Smooth muscle cell (in vitro differentiated cells): ENCODE results near the gene FGF21. TPM values are rescaled to one million over a fixed set of nuclear protein-coding genes. Genes with fewer than 3 reads are reported as not detected.

Experiments
- DNase-seq: peaks from one replicate; lab custom pipeline; 2025; ENCODE audit not compliant: unreplicated experiment; lab: John Stamatoyannopoulos, UW
- H2AFZ ChIP-seq: fragments of 200-600 bp; sonication (generic); 2 replicates; pipeline ENCODE4 v1.6.0; 2016; ENCODE audit warnings: antibody characterized with exemption, low read depth, mild to moderate bottlenecking
- H3F3A ChIP-seq: fragments of 200-600 bp; sonication (generic); 2 replicates; pipeline ENCODE4 v1.6.0; 2017; ENCODE audit warnings: antibody characterized with exemption, low read depth
- H3K27ac ChIP-seq: fragments of 200-600 bp; sonication (generic); 2 replicates; pipeline ENCODE4 v1.5.1; 2016; ENCODE audit warnings: low read depth, mild to moderate bottlenecking
- H3K27me3 ChIP-seq: fragments of 200-600 bp; sonication (generic); 2 replicates; pipeline ENCODE4 v1.6.1; 2016; ENCODE audit warnings: low read depth, mild to moderate bottlenecking
- H3K36me3 ChIP-seq: fragments of 200-600 bp; sonication (generic); 2 replicates; pipeline ENCODE4 v1.5.1; 2016; ENCODE audit warnings: low read depth
- H3K4me1 ChIP-seq: fragments of 200-600 bp; sonication (generic); 2 replicates; pipeline ENCODE4 v1.5.1; 2016; ENCODE audit warnings: low read depth
- H3K4me2 ChIP-seq: fragments of 200-600 bp; sonication (generic); 2 replicates; pipeline ENCODE4 v1.6.0; 2016; ENCODE audit warnings: mild to moderate bottlenecking
- H3K4me3 ChIP-seq: fragments of 200-600 bp; sonication (generic); 2 replicates; pipeline ENCODE4 v1.5.1; 2016; ENCODE audit warnings: mild to moderate bottlenecking
- H3K79me2 ChIP-seq: fragments of 200-600 bp; sonication (generic); 2 replicates; pipeline ENCODE4 v1.6.0; 2016; ENCODE audit warnings: low read depth, mild to moderate bottlenecking
- H3K9ac ChIP-seq: fragments of 200-600 bp; sonication (generic); 2 replicates; pipeline ENCODE4 v1.6.0; 2016; ENCODE audit warnings: low read depth
- H3K9me3 ChIP-seq: fragments of 200-600 bp; sonication (generic); replicated peaks from 2 replicates; pipeline ENCODE4 v1.5.1; 2016; ENCODE audit warnings: low read depth
- H4K20me1 ChIP-seq: fragments of 200-600 bp; sonication (generic); 2 replicates; pipeline ENCODE4 v1.6.0; 2016; ENCODE audit warnings: low read depth
- CTCF ChIP-seq: fragments of 200-600 bp; sonication (generic); IDR thresholded peaks from 2 replicates; pipeline ENCODE4 v1.5.1; 2017; ENCODE audit warnings: borderline replicate concordance, mild to moderate bottlenecking, antibody characterized with exemption; ENCODE audit not compliant: insufficient read depth, poor library complexity, severe bottlenecking
- WGBS: methylation state at CpG from one replicate; pipeline ENCODE4 v1.1.7; 2016; ENCODE audit warnings: low lambda C conversion rate; 5-methylcytosine and 5-hydroxymethylcytosine counted together
- polyA plus RNA-seq: library from polyadenylated mRNA; unstranded; fragments of >200 nt; fragmentation: Nextera tagmentation; extraction: Ambion mirVana; gene quantifications from 2 replicates; pipeline ENCODE4 v1.2.1, GENCODE V29; 2016
- total RNA-seq: library from RNA; depleted of rRNA; stranded (reverse); fragments of >200 nt; gene quantifications from 2 replicates; pipeline ENCODE4 v1.2.3, GENCODE V29; 2014

Gene FGF21
- total and polyA plus RNA-seq, 2 experiments from 2014 or later = not detected

- H3K27me3 ChIP-seq = no peaks in the 10 kb centered on the region
- no peak for TF ChIP-seq CTCF
- H4K20me1 ChIP-seq = no peaks in the 10 kb centered on the region
- peaks cover 9% of the 10 kb centered on the region for H3K4me1 ChIP-seq
- H3K4me2 ChIP-seq = peak overlapping the region; percentile 85
- no peak for DNase-seq
- H3K27ac ChIP-seq = no peak overlapping the region
- 1% methylated on average over 38 of the region's 38 CpGs for WGBS
- peak overlapping the region; percentile 84 for H2AFZ ChIP-seq
- H3K79me2 ChIP-seq = no peaks in the 10 kb centered on the region
- peak overlapping the region; percentile 15 for H3K9ac ChIP-seq
- H3K36me3 ChIP-seq = no peaks in the 10 kb centered on the region
- H3F3A ChIP-seq = no peaks in the 10 kb centered on the region
- peak overlapping the region; percentile 53 for H3K4me3 ChIP-seq
- H3K9me3 ChIP-seq = no peaks in the 10 kb centered on the region
These were observed 20.2 kb upstream of the FGF21 start for GRCh38 chr19:48735031-48735615.

DNA sequence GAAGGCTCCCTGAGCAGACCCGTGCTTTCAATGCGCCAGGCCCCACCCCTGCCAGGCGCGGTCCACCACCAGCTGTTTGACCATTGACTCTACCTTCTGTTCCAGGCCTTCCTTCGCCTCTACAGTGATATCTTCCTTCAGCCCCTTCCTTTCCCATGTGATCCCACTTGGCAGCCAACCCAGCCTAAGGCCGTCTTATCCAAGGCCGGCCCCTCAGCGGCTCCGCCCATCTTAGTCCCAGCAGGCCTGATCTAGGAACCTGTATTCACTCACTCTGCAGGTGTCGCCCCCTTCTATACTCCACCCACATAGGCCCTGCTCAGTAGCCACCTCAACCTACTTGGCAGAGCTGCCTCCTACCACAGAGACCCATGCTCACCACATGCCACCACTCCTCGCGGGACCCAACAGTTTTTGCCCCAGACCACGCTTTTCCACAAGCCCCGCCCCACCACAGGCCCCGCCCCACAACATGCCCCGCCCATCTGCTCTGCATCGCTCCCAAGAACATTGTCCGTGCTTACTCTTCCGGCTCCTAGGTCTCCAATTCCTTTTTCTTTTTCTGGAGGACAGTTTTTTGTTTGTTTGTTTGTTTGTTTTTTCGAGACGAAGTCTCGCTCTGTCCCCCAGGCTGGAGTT lies 17.8 kb upstream of the FGF21 start:
- no peaks in the 10 kb centered on the region for H3K27me3 ChIP-seq
- no peak overlapping the region for H3K4me2 ChIP-seq
- no peak for TF ChIP-seq CTCF
- H3K4me1 ChIP-seq = peaks cover 9% of the 10 kb centered on the region
- H3F3A ChIP-seq = no peaks in the 10 kb centered on the region
- no peaks in the 10 kb centered on the region for H3K79me2 ChIP-seq
- no peaks in the 10 kb centered on the region for H4K20me1 ChIP-seq
- no peak overlapping the region for H2AFZ ChIP-seq
- H3K36me3 ChIP-seq = no peaks in the 10 kb centered on the region
- H3K9ac ChIP-seq = no peak overlapping the region
- H3K4me3 ChIP-seq = no peak overlapping the region
- no peaks in the 10 kb centered on the region for H3K9me3 ChIP-seq
- DNase-seq = no peak
- no peak overlapping the region for H3K27ac ChIP-seq
- WGBS = 66% methylated on average over 21 of the region's 22 CpGs

DNA sequence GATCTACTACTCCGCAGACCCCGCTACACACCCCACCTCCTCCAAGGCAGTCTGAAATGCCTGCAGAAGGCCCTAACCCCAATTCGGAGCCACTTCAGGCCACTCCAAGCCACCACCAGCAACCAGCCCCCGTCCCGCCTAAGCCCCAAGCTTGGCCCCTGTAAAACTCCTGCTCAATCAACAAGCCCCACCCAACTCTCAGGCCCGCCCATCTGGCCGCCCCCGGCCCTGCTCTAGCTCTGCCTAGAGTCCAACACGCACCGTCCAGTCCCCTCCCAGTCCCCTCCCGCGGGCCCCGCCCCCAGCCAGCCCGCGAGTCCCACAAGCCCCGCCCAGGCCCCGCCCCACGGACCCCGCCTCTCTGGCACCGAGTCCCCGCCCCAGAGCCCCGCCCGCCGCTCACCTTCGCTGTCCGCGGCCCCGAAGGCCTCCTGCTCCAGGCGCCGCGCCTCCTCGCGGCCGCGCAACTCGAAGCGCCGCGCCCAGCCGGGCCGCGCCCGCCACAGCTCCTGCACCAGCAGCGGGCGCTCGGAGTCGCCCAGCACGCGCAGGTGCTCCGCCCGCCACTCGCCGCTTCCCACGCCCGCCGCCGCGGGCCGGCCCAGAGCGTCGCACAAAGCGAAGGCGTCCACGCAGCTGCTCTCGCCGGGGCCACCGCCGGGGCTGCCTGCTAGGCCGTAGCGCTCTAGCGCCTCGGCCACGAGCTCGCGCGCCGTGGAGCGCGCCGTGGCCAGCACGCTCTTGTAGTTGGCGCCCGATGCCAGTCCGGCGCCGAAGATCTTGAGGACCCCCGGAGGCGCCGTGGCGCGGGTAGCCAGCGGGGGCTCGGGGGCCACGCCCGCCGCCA lies 16.5 kb upstream of the FGF21 start:
- no peaks in the 10 kb centered on the region for H3K27me3 ChIP-seq
- H3K4me1 ChIP-seq = peaks cover 9% of the 10 kb centered on the region
- H3F3A ChIP-seq = no peaks in the 10 kb centered on the region
- WGBS = 4% methylated on average over 68 of the region's 96 CpGs
- TF ChIP-seq CTCF = peak; percentile 15
- peak overlapping the region; percentile 75 for H2AFZ ChIP-seq
- H3K27ac ChIP-seq = no peak overlapping the region
- DNase-seq = peak; percentile 94
- H3K4me3 ChIP-seq = peak overlapping the region; percentile 55
- H3K36me3 ChIP-seq = no peaks in the 10 kb centered on the region
- H3K9me3 ChIP-seq = no peaks in the 10 kb centered on the region
- H4K20me1 ChIP-seq = no peaks in the 10 kb centered on the region
- peak overlapping the region; percentile 95 for H3K4me2 ChIP-seq
- no peak overlapping the region for H3K9ac ChIP-seq
- no peaks in the 10 kb centered on the region for H3K79me2 ChIP-seq
